Mesothelial cell of epicardium (in vitro differentiated cells): ENCODE results near the gene MANBA. TPM values are rescaled to one million over a fixed set of nuclear protein-coding genes. Genes with fewer than 3 reads are reported as not detected.

Source experiments
- DNase-seq, 2 experiments: peaks; one replicate each; pipeline ENCODE4 v3.0.0; 2021; ENCODE audit warnings: low spot score in 2 of 2; ENCODE audit not compliant: unreplicated experiment in 2 of 2
- H3K27ac Mint-ChIP-seq: 2 replicates; pipeline ENCODE4 v1.8.0; 2021; ENCODE audit warnings: mixed read lengths
- H3K27me3 Mint-ChIP-seq: 2 replicates; pipeline ENCODE4 v1.8.0; 2021; ENCODE audit warnings: low read depth, mixed read lengths
- H3K36me3 Mint-ChIP-seq: 2 replicates; pipeline ENCODE4 v1.8.0; 2021; ENCODE audit warnings: mixed read lengths
- H3K4me1 Mint-ChIP-seq: 2 replicates; pipeline ENCODE4 v1.8.0; 2021; ENCODE audit warnings: mixed read lengths
- H3K4me3 Mint-ChIP-seq: 2 replicates; pipeline ENCODE4 v1.8.0; 2021; ENCODE audit warnings: mild to moderate bottlenecking, moderate library complexity, mixed read lengths
- H3K9me3 Mint-ChIP-seq: 2 replicates; pipeline ENCODE4 v1.8.0; 2021; ENCODE audit warnings: mixed read lengths
- CTCF ChIP-seq: fragments of 200-600 bp; sonication (generic); IDR thresholded peaks from one replicate; pipeline ENCODE4 v1.5.0; 2021; ENCODE audit warnings: antibody characterized with exemption; ENCODE audit not compliant: unreplicated experiment
- total RNA-seq: library from RNA; stranded (reverse); gene quantifications from 3 replicates; pipeline ENCODE4 v1.2.1, GENCODE V29; 2021

MANBA gene
- total RNA-seq, 1 donor from 2014 or later, result 39.2 TPM

DNA sequence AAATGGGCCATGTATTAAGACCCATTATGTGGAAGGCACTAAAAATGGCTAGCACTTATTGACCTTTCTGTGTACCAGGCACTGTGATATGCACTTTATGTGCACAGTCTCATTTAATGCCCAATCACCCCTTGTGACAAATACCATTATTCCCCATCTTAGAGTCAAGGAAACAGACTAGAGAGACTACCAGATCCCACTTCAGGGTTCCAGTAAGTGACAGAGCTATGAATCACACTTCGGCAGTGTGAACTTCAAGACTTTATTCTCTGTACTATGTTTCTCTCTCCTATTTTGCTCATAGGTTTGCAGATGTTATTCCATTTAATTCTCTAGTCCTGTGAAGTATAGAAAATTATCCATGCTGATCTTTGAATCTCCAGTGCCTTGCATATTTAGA, 152.6 kb downstream of the MANBA start:
- Mint-ChIP-seq H3K9me3 (no peaks in the 10 kb centered on the region), H3K36me3 (peaks cover 30% of the 10 kb centered on the region), H3K4me3 (no peak overlapping the region), H3K27me3 (no peaks in the 10 kb centered on the region), H3K4me1 (no peaks in the 10 kb centered on the region), H3K27ac (no peak overlapping the region)
- no peak for TF ChIP-seq CTCF
- DNase-seq, result no peak

DNA sequence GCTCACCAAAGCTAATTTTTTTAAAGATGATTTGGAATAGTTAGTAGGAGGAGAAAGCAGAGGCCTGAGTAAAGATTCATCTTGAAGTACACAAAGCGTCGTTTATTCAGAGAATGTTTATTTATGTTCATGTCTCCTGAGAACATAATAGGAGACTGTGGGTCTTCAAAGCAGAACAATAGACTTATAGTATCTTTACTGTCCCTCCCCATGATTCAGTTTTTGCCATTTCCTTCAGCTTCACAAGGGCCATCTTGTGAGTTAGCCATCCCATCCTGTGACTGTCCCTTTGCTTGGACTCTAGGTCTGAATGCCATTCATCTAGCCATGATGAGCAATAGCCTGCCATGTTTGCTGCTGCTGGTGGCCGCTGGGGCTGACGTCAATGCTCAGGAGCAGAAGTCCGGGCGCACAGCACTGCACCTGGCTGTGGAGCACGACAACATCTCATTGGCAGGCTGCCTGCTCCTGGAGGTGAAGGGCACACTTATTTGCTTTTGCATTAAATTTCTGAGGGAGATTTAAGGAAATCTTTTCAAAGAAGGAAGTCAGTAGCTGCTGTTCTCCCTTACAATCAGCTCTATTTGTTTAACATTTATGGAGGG, 153.8 kb downstream of the MANBA start:
- H3K36me3 Mint-ChIP-seq, result peaks cover 27% of the 10 kb centered on the region
- H3K4me1 Mint-ChIP-seq, result no peaks in the 10 kb centered on the region
- H3K9me3 Mint-ChIP-seq, result no peaks in the 10 kb centered on the region
- no peak overlapping the region for H3K27ac Mint-ChIP-seq
- no peaks in the 10 kb centered on the region for H3K27me3 Mint-ChIP-seq
- no peak for DNase-seq
- TF ChIP-seq CTCF, result no peak
- H3K4me3 Mint-ChIP-seq, result no peak overlapping the region

DNA sequence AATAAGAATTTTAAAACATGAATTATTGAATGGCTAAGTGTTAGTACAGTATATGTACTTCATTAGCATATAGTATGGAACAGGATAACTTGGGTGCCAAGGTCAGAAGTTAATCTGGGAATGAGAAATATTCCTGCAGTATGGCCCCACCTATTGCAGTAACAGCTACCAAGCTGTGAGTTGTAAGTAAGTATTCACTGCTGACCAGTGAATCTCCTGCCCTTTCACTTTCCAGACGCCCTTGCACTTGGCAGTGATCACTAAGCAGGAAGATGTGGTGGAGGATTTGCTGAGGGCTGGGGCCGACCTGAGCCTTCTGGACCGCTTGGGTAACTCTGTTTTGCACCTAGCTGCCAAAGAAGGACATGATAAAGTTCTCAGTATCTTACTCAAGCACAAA, 154.5 kb downstream of the MANBA start:
- no peak for TF ChIP-seq CTCF
- Mint-ChIP-seq H3K4me1 (no peaks in the 10 kb centered on the region), H3K36me3 (peaks cover 30% of the 10 kb centered on the region), H3K9me3 (no peaks in the 10 kb centered on the region), H3K27me3 (no peaks in the 10 kb centered on the region), H3K27ac (no peak overlapping the region), H3K4me3 (no peak overlapping the region)
- DNase-seq, result no peak

GRCh38 chr4:102604222-102604940, 156.4 kb downstream of the MANBA start:
- TF ChIP-seq CTCF, result no peak
- no peak for DNase-seq

DNA sequence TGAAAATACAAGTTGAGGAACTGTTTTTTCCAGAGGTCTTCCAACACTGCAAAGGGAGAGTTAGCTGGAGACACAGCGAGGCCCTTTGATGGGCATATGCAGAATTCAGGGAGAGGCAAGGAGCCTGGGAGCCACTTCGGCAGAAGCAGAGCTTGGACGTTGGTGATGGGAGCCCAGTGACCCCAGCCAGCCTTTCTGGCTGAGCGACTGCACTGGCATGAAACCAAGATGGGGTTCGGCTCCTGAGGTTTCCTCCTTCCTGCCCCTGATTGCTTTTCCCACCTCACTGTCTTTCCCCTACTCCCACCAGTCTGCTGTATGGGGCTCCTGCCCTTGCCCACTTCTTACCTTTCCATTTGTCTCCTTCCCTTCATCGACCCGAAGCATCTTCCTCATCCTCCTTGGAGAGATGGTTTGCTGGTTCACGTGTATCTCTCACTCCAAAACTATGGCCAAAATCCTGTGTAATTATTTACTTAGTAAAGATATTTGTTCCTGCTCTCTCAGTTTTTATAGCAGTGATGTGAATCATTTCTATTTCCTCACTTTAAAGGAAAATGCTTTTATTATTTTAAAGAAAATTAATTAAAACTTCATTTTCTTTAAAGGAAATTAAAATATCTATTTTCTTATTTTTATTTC, 159.1 kb downstream of the MANBA start:
- H3K27ac Mint-ChIP-seq, result no peak overlapping the region
- peaks cover 14% of the 10 kb centered on the region for H3K4me1 Mint-ChIP-seq
- H3K27me3 Mint-ChIP-seq, result no peaks in the 10 kb centered on the region
- peaks cover 38% of the 10 kb centered on the region for H3K36me3 Mint-ChIP-seq
- DNase-seq, result no peak
- H3K9me3 Mint-ChIP-seq, result no peaks in the 10 kb centered on the region
- no peak for TF ChIP-seq CTCF
- no peak overlapping the region for H3K4me3 Mint-ChIP-seq

More at GRCh38 chr4:102604222-102604940, 156.4 kb downstream of the MANBA start:
- Mint-ChIP-seq H3K4me3 (no peak overlapping the region), H3K27me3 (no peaks in the 10 kb centered on the region), H3K9me3 (no peaks in the 10 kb centered on the region), H3K27ac (no peak overlapping the region), H3K36me3 (peaks cover 32% of the 10 kb centered on the region), H3K4me1 (peaks cover under 1% of the 10 kb centered on the region)
